Ectodermal cell (in vitro differentiated cells): Measurements from ENCODE around the gene MRM1.

Experiments
- H3K27ac ChIP-seq: 2 replicates; pipeline ENCODE4 v1.7.0; 2013; ENCODE audit warnings: mild to moderate bottlenecking, low read depth, low read length; ENCODE audit not compliant: insufficient read depth, poor library complexity, severe bottlenecking
- H3K27me3 ChIP-seq: 2 replicates; pipeline ENCODE4 v1.7.0; 2013; ENCODE audit warnings: mild to moderate bottlenecking, low read length; ENCODE audit not compliant: insufficient read depth, control insufficient read depth, poor library complexity, severe bottlenecking
- H3K36me3 ChIP-seq: one replicate; pipeline ENCODE4 v1.7.0; 2013; ENCODE audit warnings: low read length; ENCODE audit not compliant: control insufficient read depth, insufficient read depth
- H3K4me1 ChIP-seq: one replicate; pipeline ENCODE4 v1.7.0; 2013; ENCODE audit warnings: low read length; ENCODE audit not compliant: control insufficient read depth, insufficient read depth
- H3K4me3 ChIP-seq: 2 replicates; pipeline ENCODE4 v1.7.0; 2013; ENCODE audit warnings: low read depth, low read length, control low read depth; ENCODE audit not compliant: insufficient read depth
- H3K9me3 ChIP-seq: 2 replicates; pipeline ENCODE4 v1.7.0; 2013; ENCODE audit warnings: mild to moderate bottlenecking, low read length, moderate library complexity; ENCODE audit not compliant: control insufficient read depth
- WGBS, 2 experiments: methylation state at CpG; one replicate each; pipeline ENCODE4 v1.1.7; 2013; ENCODE audit warnings: missing lambda C conversion rate in 2 of 2; 5-methylcytosine and 5-hydroxymethylcytosine counted together

The MRM1 gene

GRCh38 chr17:36611345-36612072, 10.1 kb downstream of the MRM1 start:
- Histone ChIP-seq H3K27me3 (no peaks in the 10 kb centered on the region), H3K36me3 (no peaks in the 10 kb centered on the region), H3K4me3 (no peak overlapping the region), H3K4me1 (peaks cover 14% of the 10 kb centered on the region), H3K27ac (no peak overlapping the region), H3K9me3 (no peaks in the 10 kb centered on the region)
- 89 to 90% methylated on average over 9 of the region's 9 CpGs for WGBS, 2 experiments

- Histone ChIP-seq H3K36me3 (no peaks in the 10 kb centered on the region), H3K27me3 (no peaks in the 10 kb centered on the region), H3K4me1 (peaks cover 14% of the 10 kb centered on the region), H3K9me3 (no peaks in the 10 kb centered on the region), H3K4me3 (no peak overlapping the region), H3K27ac (no peak overlapping the region)
- WGBS, 2 experiments = 93 to 94% methylated on average over 3 of the region's 3 CpGs
Measured at GRCh38 chr17:36612323-36612722, 10.9 kb downstream of the MRM1 start.

- H3K4me1 ChIP-seq = peaks cover 14% of the 10 kb centered on the region
- H3K36me3 ChIP-seq = no peaks in the 10 kb centered on the region
- H3K27ac ChIP-seq = no peak overlapping the region
- WGBS, 2 experiments = 70% methylated on average over 4 of the region's 4 CpGs
- no peaks in the 10 kb centered on the region for H3K9me3 ChIP-seq
- H3K27me3 ChIP-seq = no peaks in the 10 kb centered on the region
- no peak overlapping the region for H3K4me3 ChIP-seq
Measured at GRCh38 chr17:36613155-36613554, 11.8 kb downstream of the MRM1 start.

- 83 to 86% methylated on average over 6 to 7 of the region's 7 CpGs for WGBS, 2 experiments
- Histone ChIP-seq H3K4me3 (no peak overlapping the region), H3K27ac (no peak overlapping the region), H3K27me3 (no peaks in the 10 kb centered on the region), H3K4me1 (peaks cover 14% of the 10 kb centered on the region), H3K36me3 (no peaks in the 10 kb centered on the region), H3K9me3 (no peaks in the 10 kb centered on the region)
Measured at GRCh38 chr17:36614081-36614480, 12.7 kb downstream of the MRM1 start.

GRCh38 chr17:36614933-36615332, 13.6 kb downstream of the MRM1 start:
- no peak overlapping the region for H3K4me3 ChIP-seq
- peaks cover 14% of the 10 kb centered on the region for H3K4me1 ChIP-seq
- H3K27ac ChIP-seq = no peak overlapping the region
- no peaks in the 10 kb centered on the region for H3K9me3 ChIP-seq
- H3K36me3 ChIP-seq = no peaks in the 10 kb centered on the region
- 31 to 38% methylated on average over 5 of the region's 5 CpGs for WGBS, 2 experiments
- no peaks in the 10 kb centered on the region for H3K27me3 ChIP-seq

- WGBS, 2 experiments = 90 to 92% methylated on average over 16 of the region's 16 CpGs
- H3K27ac ChIP-seq = no peak overlapping the region
Measured at GRCh38 chr17:36616061-36617029, 15.0 kb downstream of the MRM1 start.

GRCh38 chr17:36617773-36618172, 16.4 kb downstream of the MRM1 start:
- no peaks in the 10 kb centered on the region for H3K9me3 ChIP-seq
- no peaks in the 10 kb centered on the region for H3K36me3 ChIP-seq
- 94 to 96% methylated on average over 7 of the region's 7 CpGs for WGBS, 2 experiments
- no peak overlapping the region for H3K4me3 ChIP-seq
- H3K27ac ChIP-seq = no peak overlapping the region
- peaks cover 14% of the 10 kb centered on the region for H3K4me1 ChIP-seq
- H3K27me3 ChIP-seq = no peaks in the 10 kb centered on the region

More at GRCh38 chr17:36616061-36617029, 15.0 kb downstream of the MRM1 start:
- H3K4me3 ChIP-seq = no peak overlapping the region
- H3K9me3 ChIP-seq = no peaks in the 10 kb centered on the region
- no peaks in the 10 kb centered on the region for H3K36me3 ChIP-seq
- H3K4me1 ChIP-seq = peaks cover 14% of the 10 kb centered on the region
- H3K27me3 ChIP-seq = no peaks in the 10 kb centered on the region

GRCh38 chr17:36623281-36623680, 21.9 kb downstream of the MRM1 start:
- no peaks in the 10 kb centered on the region for H3K36me3 ChIP-seq
- no peaks in the 10 kb centered on the region for H3K9me3 ChIP-seq
- peaks cover 4% of the 10 kb centered on the region for H3K4me1 ChIP-seq
- no peaks in the 10 kb centered on the region for H3K27me3 ChIP-seq
- 84 to 89% methylated on average over 3 of the region's 3 CpGs for WGBS, 2 experiments
- no peak overlapping the region for H3K27ac ChIP-seq
- H3K4me3 ChIP-seq = no peak overlapping the region

GRCh38 chr17:36625188-36625587, 23.8 kb downstream of the MRM1 start:
- H3K4me1 ChIP-seq = peaks cover 4% of the 10 kb centered on the region
- WGBS, 2 experiments = 88 to 92% methylated on average over 7 of the region's 7 CpGs

GRCh38 chr17:36627101-36627500, 25.7 kb downstream of the MRM1 start:
- WGBS, 2 experiments = 55 to 58% methylated on average over 12 of the region's 12 CpGs
- Histone ChIP-seq H3K27ac (no peak overlapping the region), H3K27me3 (peaks cover 4% of the 10 kb centered on the region), H3K4me1 (peaks cover 8% of the 10 kb centered on the region), H3K4me3 (no peak overlapping the region), H3K9me3 (no peaks in the 10 kb centered on the region), H3K36me3 (no peaks in the 10 kb centered on the region)

More at GRCh38 chr17:36625188-36625587, 23.8 kb downstream of the MRM1 start:
- no peaks in the 10 kb centered on the region for H3K36me3 ChIP-seq
- no peaks in the 10 kb centered on the region for H3K27me3 ChIP-seq
- H3K4me3 ChIP-seq = no peak overlapping the region
- no peaks in the 10 kb centered on the region for H3K9me3 ChIP-seq
- H3K27ac ChIP-seq = no peak overlapping the region
